ENCODE results near the gene SETD1A. TPM values are rescaled to one million over a fixed set of nuclear protein-coding genes. Genes with fewer than 3 reads are reported as not detected.

The SETD1A gene
- total RNA-seq, 6 experiments from 2014 or later, result 3.7 to 7.4 (median 6.9) TPM

- TF ChIP-seq POLR2A (IDR thresholded peaks at IDR 0.05) (peak; percentile 87), CTCF (IDR thresholded peaks at IDR 0.05) (no peak)
- intact Hi-C loops (cut with DNase I), result no loop called here
- Histone ChIP-seq H3K27ac (peak overlapping the region; percentile 87 to 98 (median 97)), H3K36me3 (peaks cover 3 to 29% (median 6%) of the 10 kb centered on the region in 4 donors), H3K4me1 (peaks cover 0 to 11% (median 5%) of the 10 kb centered on the region in 4 donors), H3K4me3 (peak overlapping the region; percentile 73 to 95 (median 81)), H3K9me3 (no peaks in the 10 kb centered on the region), H3K27me3 (no peaks in the 10 kb centered on the region)
- peak; percentile 80 to 85 (median 82) for ATAC-seq
- DNase-seq, result peak; percentile 95 to 96 (median 96)
- WGBS (ENCODE audit: insufficient coverage, low coverage, low lambda C conversion rate, missing lambda C conversion rate), result 0% methylated on average over 21 of the region's 47 CpGs
Measured at GRCh38 chr16:31033709-31034492, 76.3 kb downstream of the SETD1A start.

Small RNA genes within 50 kb of the gene (small RNA-seq; reads per million reads assigned to genes)
- 0 reads per million in 2 experiments for gene AC135048.1

Other genes starting within 250 kb of the SETD1A start
- 10 to 100 TPM; 17.1 to 22.1 (median 18.4) TPM for gene PHKG2, start 209.3 kb upstream of the SETD1A start, total RNA-seq
- 1 to 10 TPM in 1 of 6 experiments, under 1 TPM in 4, not detected in 1; 0.19 to 1.8 (median 0.29) TPM for gene CFAP119, start 195.7 kb upstream of the SETD1A start, total RNA-seq
- gene RNF40, start 195.4 kb upstream of the SETD1A start, total RNA-seq, result 10 to 100 TPM; 34.3 to 56.8 (median 46.7) TPM
- 1 to 10 TPM; 3.7 to 4.8 (median 4.3) TPM for gene ZNF629, start 170.5 kb upstream of the SETD1A start, total RNA-seq
- 10 to 100 TPM in 2 of 6 experiments, 1 to 10 TPM in 4; 5.9 to 14.3 (median 7.9) TPM for gene BCL7C, start 63.7 kb upstream of the SETD1A start, total RNA-seq
- under 1 TPM in 4 of 6 experiments, not detected in 2; 0.13 to 0.74 (median 0.43) TPM for gene CTF1, start 61.1 kb upstream of the SETD1A start, total RNA-seq
- gene FBXL19, start 34.2 kb upstream of the SETD1A start, total RNA-seq, result 1 to 10 TPM; 2.8 to 8.0 (median 3.4) TPM
- 10 to 100 TPM; 27.7 to 56.6 (median 31.6) TPM for gene ORAI3, start 8.7 kb upstream of the SETD1A start, total RNA-seq
- 100 to 1,000 TPM in 3 of 6 experiments, 10 to 100 TPM in 3; 54.6 to 219 (median 86.9) TPM for gene HSD3B7, start 27.5 kb downstream of the SETD1A start, total RNA-seq
- 1 to 10 TPM in 4 of 6 experiments, under 1 TPM in 2; 0.61 to 4.5 (median 2.6) TPM for gene STX1B, start 52.9 kb downstream of the SETD1A start, total RNA-seq
- gene STX4, start 75.8 kb downstream of the SETD1A start, total RNA-seq, result 10 to 100 TPM; 18.8 to 52.8 (median 23.6) TPM
- 1 to 10 TPM; 2.0 to 4.6 (median 3.5) TPM for gene ZNF668, start 116.5 kb downstream of the SETD1A start, total RNA-seq
- gene ZNF646, start 116.7 kb downstream of the SETD1A start, total RNA-seq, result 1 to 10 TPM; 4.2 to 5.0 (median 4.5) TPM
- gene PRSS53, start 131.2 kb downstream of the SETD1A start, total RNA-seq, result 10 to 100 TPM in 1 of 6 experiments, 1 to 10 TPM in 5; 2.3 to 14.8 (median 3.9) TPM
- 100 to 1,000 TPM; 102 to 297 (median 199) TPM for gene VKORC1, start 137.0 kb downstream of the SETD1A start, total RNA-seq
- gene BCKDK, start 150.6 kb downstream of the SETD1A start, total RNA-seq, result 10 to 100 TPM; 34.8 to 61.5 (median 41.8) TPM
- 10 to 100 TPM; 20.4 to 29.9 (median 25.2) TPM for gene KAT8, start 159.9 kb downstream of the SETD1A start, total RNA-seq
- gene PRSS8, start 178.0 kb downstream of the SETD1A start, total RNA-seq, result 10 to 100 TPM in 4 of 6 experiments, 1 to 10 TPM in 2; 5.6 to 20.0 (median 13.1) TPM
- 1 to 10 TPM in 3 of 6 experiments, under 1 TPM in 3; 0.25 to 1.6 (median 1.0) TPM for gene PRSS36, start 192.3 kb downstream of the SETD1A start, total RNA-seq
- gene FUS, start 222.4 kb downstream of the SETD1A start, total RNA-seq, result 10 to 100 TPM; 18.7 to 69.7 (median 40.4) TPM
- gene PYCARD, start 245.0 kb downstream of the SETD1A start, total RNA-seq, result 10 to 100 TPM in 3 of 6 experiments, 1 to 10 TPM in 3; 5.7 to 14.9 (median 9.6) TPM

Measured in right lobe of liver (tissue), 6 donors.